HG03095 (cell line): ENCODE results near the gene IST1.

Source experiments
- ATAC-seq: cut with Tn5 transposase; IDR thresholded peaks from one replicate; pipeline ENCODE4 v1.9.1; 2021; ENCODE audit warnings: moderate library complexity; ENCODE audit not compliant: unreplicated experiment

IST1 gene

GRCh38 chr16:71916397-71916920, 21.1 kb downstream of the IST1 start:
- ATAC-seq, result no peak

DNA sequence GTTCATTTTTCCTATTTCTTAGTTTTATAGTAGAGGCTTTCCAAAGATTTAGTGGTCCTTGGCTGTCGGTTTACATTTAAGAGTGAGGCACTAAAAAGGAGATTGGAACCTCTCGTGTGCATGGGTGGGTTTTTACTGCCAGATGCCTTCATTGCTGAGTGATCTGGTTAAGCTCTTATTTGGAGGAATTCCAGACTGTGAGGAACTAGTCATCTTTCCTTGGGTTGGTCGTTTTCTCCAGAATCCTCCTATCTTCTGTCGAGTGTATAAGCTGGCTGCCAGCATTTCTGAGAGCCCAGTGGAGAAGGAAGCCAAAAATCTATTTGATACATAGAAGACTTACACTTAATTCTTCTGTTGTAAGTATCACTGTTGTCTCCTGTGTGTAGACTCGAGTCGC, 22.6 kb downstream of the IST1 start:
- ATAC-seq, result no peak

GRCh38 chr16:71919035-71919434, 23.7 kb downstream of the IST1 start:
- peak; percentile 87 for ATAC-seq

DNA sequence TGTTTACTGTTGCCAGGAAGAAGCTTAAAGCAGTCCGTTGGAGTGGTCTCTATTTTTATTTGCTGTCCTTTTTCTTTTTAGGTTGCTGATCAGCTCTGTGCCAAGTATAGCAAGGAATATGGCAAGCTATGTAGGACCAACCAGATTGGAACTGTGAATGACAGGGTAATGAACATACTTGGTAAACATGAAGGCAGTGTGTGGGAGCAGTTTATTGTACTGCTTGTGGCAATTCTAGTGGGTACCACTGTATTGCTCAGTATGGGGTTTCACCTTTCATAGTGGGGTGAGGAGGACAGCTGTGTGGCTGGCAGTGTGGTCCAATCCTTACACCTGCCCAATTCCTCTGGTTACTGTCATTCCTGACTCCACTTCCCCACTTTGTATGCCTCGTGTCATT, 25.3 kb downstream of the IST1 start:
- ATAC-seq, result no peak

GRCh38 chr16:71923941-71924690, 28.8 kb downstream of the IST1 start:
- ATAC-seq, result no peak

GRCh38 chr16:71924710-71925109, 29.4 kb downstream of the IST1 start:
- no peak for ATAC-seq

GRCh38 chr16:71927383-71927782, 32.1 kb downstream of the IST1 start:
- no peak for ATAC-seq

- no peak for ATAC-seq
Observed at GRCh38 chr16:71927787-71928186, 32.5 kb downstream of the IST1 start.

DNA sequence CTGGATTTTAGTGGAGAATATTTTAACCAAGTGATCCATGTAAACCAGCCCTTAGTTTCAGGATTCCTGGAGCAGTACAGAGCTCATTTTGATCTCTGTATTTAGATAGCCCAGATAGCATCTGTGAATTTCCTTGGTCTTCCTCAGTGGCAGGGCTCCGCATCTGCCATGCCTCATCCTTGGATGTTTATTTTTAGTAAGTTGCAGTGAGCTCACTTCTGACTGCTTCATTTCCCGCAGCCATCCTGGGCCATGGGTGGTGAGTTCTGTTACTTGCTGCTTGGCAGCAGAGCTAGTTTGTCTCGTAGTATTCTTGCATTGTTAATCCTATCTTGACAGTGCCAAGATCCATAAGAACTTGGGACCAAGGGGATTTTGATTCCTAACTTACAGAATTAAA, 33.7 kb downstream of the IST1 start:
- ATAC-seq, result no peak

DNA sequence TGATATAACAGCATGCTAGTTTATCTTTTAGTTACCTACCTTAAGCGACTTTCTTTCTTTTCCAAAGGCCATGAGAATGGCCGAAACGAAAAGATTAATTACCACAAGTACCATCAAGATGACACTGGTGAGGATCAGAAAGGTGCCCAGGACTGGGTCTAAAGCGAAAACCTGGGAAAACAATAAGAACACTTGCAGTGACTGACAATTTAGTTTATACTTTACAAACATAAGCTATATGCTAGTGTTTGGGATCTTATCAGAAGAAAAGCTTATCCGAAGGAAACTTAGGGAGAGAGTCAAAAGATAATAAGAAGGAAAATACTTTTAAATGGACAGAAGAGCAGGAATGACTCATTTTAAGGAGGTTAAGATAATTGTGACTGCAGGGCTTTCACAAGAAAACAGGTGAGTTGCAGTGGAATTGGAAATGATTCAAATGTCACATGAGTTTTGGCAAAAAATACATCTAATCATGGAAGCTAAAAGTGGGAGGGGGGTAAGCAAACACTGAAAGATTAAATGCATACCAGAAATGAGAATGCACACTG, 34.8 kb downstream of the IST1 start:
- ATAC-seq, result no peak

DNA sequence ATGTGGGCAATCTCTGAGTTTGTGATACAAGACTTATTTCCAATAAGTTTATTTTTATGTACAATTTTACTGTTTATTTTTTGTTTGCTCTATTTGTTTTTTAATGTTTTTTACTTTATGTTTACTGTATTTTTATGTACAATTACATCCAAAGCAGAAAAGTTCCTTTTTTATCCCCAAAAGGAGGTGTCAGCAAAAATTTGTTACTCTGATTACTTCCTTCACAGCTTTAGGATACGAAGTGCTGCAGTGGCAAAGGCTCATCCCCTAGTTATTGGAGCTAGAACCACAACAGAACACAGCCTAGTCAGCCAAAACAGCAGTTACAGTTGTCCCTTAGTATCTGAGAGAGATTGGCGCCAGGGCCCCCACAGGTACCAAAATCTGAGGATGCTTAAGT, 35.7 kb downstream of the IST1 start:
- no peak for ATAC-seq

DNA sequence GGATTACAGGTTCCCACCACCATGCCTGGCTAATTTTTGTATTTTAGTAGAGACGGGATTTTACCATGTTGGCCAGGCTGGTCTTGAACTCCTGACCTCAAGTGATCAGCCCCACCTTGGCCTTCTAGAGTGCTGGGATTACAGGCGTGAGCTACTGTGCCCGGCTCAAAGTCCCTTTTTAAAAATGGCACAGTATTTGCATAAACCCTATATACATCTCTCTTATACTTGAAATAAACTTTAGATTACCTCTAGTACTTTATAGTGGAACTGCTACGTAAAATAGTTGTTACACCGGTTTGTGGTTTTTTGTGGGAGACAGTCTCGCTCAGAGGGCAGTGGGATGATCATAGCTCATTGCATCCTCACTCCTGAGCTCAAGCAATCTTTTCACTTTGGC, 36.3 kb downstream of the IST1 start:
- ATAC-seq, result no peak

DNA sequence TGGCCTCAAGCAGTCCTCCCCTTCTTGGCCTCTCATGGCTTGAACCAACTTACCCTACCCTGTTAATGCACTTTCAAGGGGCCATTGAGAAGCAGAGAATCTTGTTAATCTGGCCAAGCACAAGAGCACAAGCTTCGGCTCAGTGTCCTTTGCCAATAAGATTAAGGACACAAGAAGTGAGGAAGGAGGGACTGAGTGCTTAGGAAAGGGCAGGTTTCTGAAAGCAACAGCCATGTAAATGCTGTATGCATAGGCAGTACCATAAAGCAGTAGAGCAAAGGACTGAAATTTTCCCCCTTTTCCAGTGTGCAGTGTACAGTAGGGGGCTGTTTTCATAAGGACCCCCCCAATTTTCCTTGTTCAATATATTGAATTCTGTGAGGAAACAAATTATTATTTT, 37.7 kb downstream of the IST1 start:
- no peak for ATAC-seq

DNA sequence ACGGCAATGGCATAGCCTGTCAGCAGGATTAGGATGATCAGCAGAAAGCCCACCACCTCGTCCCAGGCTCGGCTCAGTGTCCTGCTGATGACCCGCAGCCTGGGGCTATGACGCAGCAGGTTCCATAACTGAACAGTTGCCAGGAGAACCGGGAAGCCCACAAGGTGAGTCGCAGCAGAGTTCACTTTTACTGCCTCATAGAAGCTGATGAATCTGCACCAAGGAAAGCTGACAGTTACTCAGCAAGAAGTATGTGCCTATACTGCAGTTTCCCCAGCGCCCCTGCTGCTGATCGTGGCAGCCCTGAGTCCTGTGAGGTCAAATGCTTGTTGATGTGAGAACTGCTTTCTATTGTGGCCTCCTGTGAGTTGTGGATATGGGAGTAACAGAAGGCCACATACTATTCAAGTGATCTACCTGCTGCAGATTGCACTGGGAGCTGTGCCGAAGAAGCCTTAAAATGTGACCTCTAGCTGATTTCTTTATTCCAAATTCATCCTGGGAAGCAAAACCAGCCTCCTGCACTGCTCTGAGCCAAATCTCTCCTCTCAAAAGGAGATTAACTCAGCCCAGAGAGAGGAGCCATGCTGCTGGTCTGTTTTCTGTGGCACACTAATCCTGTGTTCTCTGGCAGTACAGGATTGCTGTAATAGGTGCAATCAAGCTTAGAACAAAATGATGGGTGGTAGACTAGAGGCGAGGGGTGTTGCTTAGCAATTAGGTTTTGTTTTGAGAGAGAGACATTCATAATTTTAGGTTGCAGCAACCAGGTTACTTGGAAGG, 38.8 kb downstream of the IST1 start:
- no peak for ATAC-seq

- no peak for ATAC-seq
Observed at GRCh38 chr16:71937868-71938510, 42.7 kb downstream of the IST1 start.

GRCh38 chr16:71943887-71944286, 48.6 kb downstream of the IST1 start:
- no peak for ATAC-seq

DNA sequence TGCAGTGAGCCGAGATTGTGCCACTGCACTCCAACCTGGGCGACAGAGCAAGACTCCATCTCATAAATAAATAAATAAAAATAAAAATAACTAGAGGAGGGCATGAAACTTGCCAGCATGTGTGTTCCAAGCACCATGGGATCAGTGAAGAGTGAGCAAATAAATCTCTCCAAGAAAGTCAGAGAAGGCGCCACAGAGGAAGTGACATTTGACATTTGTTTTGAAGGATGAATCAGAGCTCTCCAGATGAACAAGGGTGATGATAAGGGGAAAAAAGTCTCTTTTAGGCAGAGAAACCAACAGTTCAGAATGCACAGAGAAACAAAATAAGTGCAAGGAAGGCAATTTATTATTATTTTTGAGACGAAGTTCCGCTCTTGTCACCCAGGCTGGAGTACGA, 50.3 kb downstream of the IST1 start:
- ATAC-seq, result no peak

- ATAC-seq, result no peak
Observed at GRCh38 chr16:71952825-71953224, 57.5 kb downstream of the IST1 start.

DNA sequence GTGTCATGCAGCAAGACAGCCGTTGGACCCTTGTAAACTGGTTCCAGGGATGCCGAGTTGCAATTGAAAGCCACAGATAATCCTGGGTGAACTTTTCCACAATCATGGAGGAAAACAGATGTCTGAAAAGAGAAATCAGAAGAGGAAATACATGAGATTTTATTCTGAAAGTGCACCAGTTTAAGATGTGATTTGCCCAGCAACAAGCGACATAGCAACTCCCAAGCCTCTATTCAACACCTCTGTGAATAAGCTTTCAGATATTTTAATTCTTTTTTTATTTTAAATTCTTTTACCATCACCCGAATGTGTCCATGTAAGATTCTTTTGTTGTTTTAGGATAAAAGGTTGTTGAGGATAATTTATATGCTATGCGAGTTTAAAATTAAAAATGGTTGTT, 58.8 kb downstream of the IST1 start:
- no peak for ATAC-seq

GRCh38 chr16:71954699-71955195, 59.4 kb downstream of the IST1 start:
- no peak for ATAC-seq

- no peak for ATAC-seq
Observed at GRCh38 chr16:71956486-71956885, 61.2 kb downstream of the IST1 start.
